GM12892 (cell line): ENCODE measurements around the gene ACTRT2.

Source experiments
- POLR2A ChIP-seq: IDR thresholded peaks from 2 replicates; pipeline ENCODE4 v1.6.1; 2011; ENCODE audit warnings: low read depth, low read length, control low read depth
- POLR2AphosphoS5 ChIP-seq: IDR thresholded peaks from 2 replicates; pipeline ENCODE4 v1.6.1; 2011; ENCODE audit warnings: low read depth, low read length, control low read depth

- TF ChIP-seq POLR2A (no peak), POLR2AphosphoS5 (no peak)
Observed at GRCh38 chr1:2972879-2973575, 48.2 kb upstream of the ACTRT2 start.
